Hippocampal formation (tissue), 2 donors: ENCODE data around the gene NF2.

ENCODE experiments used
- DNase-seq, 2 donors: peaks; one replicate each; lab custom pipeline; 2025; lab: John Stamatoyannopoulos, UW

Gene NF2

GRCh38 chr22:29631725-29632124, 28.3 kb downstream of the NF2 start:
- no peak for DNase-seq

GRCh38 chr22:29632672-29633071, 29.2 kb downstream of the NF2 start:
- DNase-seq: no peak

GRCh38 chr22:29633514-29634312, 30.3 kb downstream of the NF2 start:
- no peak for DNase-seq

GRCh38 chr22:29634847-29635246, 31.4 kb downstream of the NF2 start:
- no peak for DNase-seq

GRCh38 chr22:29635734-29636357, 32.4 kb downstream of the NF2 start:
- DNase-seq: peak in 1 of 2 donors; percentile 68

- no peak for DNase-seq
Measured at GRCh38 chr22:29636751-29637150, 33.3 kb downstream of the NF2 start.

- DNase-seq: no peak
Measured at GRCh38 chr22:29637181-29637580, 33.7 kb downstream of the NF2 start.

- DNase-seq: no peak
Measured at GRCh38 chr22:29638678-29639077, 35.2 kb downstream of the NF2 start.

- DNase-seq: no peak
Measured at GRCh38 chr22:29639096-29639495, 35.7 kb downstream of the NF2 start.

GRCh38 chr22:29641042-29641699, 37.7 kb downstream of the NF2 start:
- no peak for DNase-seq

- DNase-seq: no peak
Measured at GRCh38 chr22:29641700-29642330, 38.4 kb downstream of the NF2 start.

GRCh38 chr22:29642694-29643093, 39.3 kb downstream of the NF2 start:
- DNase-seq: no peak

GRCh38 chr22:29647954-29648737, 44.7 kb downstream of the NF2 start:
- DNase-seq: no peak

- no peak for DNase-seq
Measured at GRCh38 chr22:29650370-29650769, 46.9 kb downstream of the NF2 start.

- DNase-seq: no peak
Measured at GRCh38 chr22:29651652-29652051, 48.2 kb downstream of the NF2 start.

GRCh38 chr22:29654420-29654819, 51.0 kb downstream of the NF2 start:
- no peak for DNase-seq

- no peak for DNase-seq
Measured at GRCh38 chr22:29654882-29655281, 51.4 kb downstream of the NF2 start.

GRCh38 chr22:29658176-29658575, 54.7 kb downstream of the NF2 start:
- DNase-seq: peak in 1 of 2 donors; percentile 5

- no peak for DNase-seq
Measured at GRCh38 chr22:29660021-29660420, 56.6 kb downstream of the NF2 start.

- no peak for DNase-seq
Measured at GRCh38 chr22:29661336-29661735, 57.9 kb downstream of the NF2 start.

GRCh38 chr22:29663180-29663821, 59.9 kb downstream of the NF2 start:
- no peak for DNase-seq
